ENCODE measurements around the gene LRRC57. TPM values are rescaled to one million over a fixed set of nuclear protein-coding genes. Genes with fewer than 3 reads are reported as not detected.

The LRRC57 gene
- polyA plus RNA-seq, 4 donors: 7.6 to 22.6 (median 13.3) TPM

GRCh38 chr15:42493679-42494078, 54.9 kb downstream of the LRRC57 start:
- Histone ChIP-seq H3K27me3 (ENCODE audit: control insufficient read depth in 3 of 3, insufficient read depth in 3 of 3, low read length in 3 of 3) (no peaks in the 10 kb centered on the region), H3K27ac (ENCODE audit: low read depth in 1 of 3, low read length in 2 of 3) (peak overlapping the region in 1 of 3 donors; percentile 90), H3K36me3 (ENCODE audit: control insufficient read depth in 3 of 3, insufficient read depth in 2 of 3, low read depth in 1 of 3, low read length in 3 of 3) (peaks cover 0 to 6% (median 0%) of the 10 kb centered on the region in 3 donors), H3K4me1 (ENCODE audit: control insufficient read depth in 3 of 3, insufficient read depth in 2 of 3, low read depth in 1 of 3, low read length in 2 of 3) (peaks cover 4 to 29% (median 8%) of the 10 kb centered on the region in 3 donors), H3K4me3 (ENCODE audit: low read depth in 1 of 3, low read length in 3 of 3) (no peak overlapping the region), H3K9me3 (ENCODE audit: control insufficient read depth in 2 of 2, insufficient read depth in 1 of 2, low read depth in 1 of 2, low read length in 1 of 2) (no peaks in the 10 kb centered on the region)
- 82 to 90% (median 85%) methylated on average over 1 of the region's 1 CpG for WGBS, 3 donors
- no peak for DNase-seq
- no peak for FAIRE-seq

GRCh38 chr15:42491539-42492225, 56.9 kb downstream of the LRRC57 start:
- WGBS, 3 donors: 71 to 84% (median 75%) methylated on average over 18 of the region's 18 CpGs
- DNase-seq (peak in 1 of 2 donors; percentile 70), FAIRE-seq (no peak)
- Histone ChIP-seq H3K4me1 (ENCODE audit: control insufficient read depth in 3 of 3, insufficient read depth in 2 of 3, low read depth in 1 of 3, low read length in 2 of 3) (peaks cover 2 to 12% (median 4%) of the 10 kb centered on the region in 3 donors), H3K27ac (ENCODE audit: low read depth in 1 of 3, low read length in 2 of 3) (peak overlapping the region; percentile 89 to 96 (median 96)), H3K4me3 (ENCODE audit: low read depth in 1 of 3, low read length in 3 of 3) (peak overlapping the region; percentile 34 to 98 (median 93)), H3K27me3 (ENCODE audit: control insufficient read depth in 3 of 3, insufficient read depth in 3 of 3, low read length in 3 of 3) (no peaks in the 10 kb centered on the region), H3K9me3 (ENCODE audit: control insufficient read depth in 2 of 2, insufficient read depth in 1 of 2, low read depth in 1 of 2, low read length in 1 of 2) (no peaks in the 10 kb centered on the region), H3K36me3 (ENCODE audit: control insufficient read depth in 3 of 3, insufficient read depth in 2 of 3, low read depth in 1 of 3, low read length in 3 of 3) (peaks cover 0 to 2% (median 0%) of the 10 kb centered on the region in 3 donors)

GRCh38 chr15:42490671-42491538, 57.7 kb downstream of the LRRC57 start, which contains the start of gene ZNF106:
Gene ZNF106, minus strand, starts transcription at chr15:42491141. Its CDS starts 18,852 bp downstream, at chr15:42472289.
- no peaks in the 10 kb centered on the region for H3K9me3 ChIP-seq (ENCODE audit: control insufficient read depth in 2 of 2, insufficient read depth in 1 of 2, low read depth in 1 of 2, low read length in 1 of 2)
- peak within 1 kb of the TSS; percentile 89 to 96 (median 96) for H3K27ac ChIP-seq (ENCODE audit: low read depth in 1 of 3, low read length in 2 of 3)
- DNase-seq (peak; percentile 93), FAIRE-seq (no peak)
- peaks cover 2 to 8% (median 4%) of the 10 kb centered on the region in 3 donors for H3K4me1 ChIP-seq (ENCODE audit: control insufficient read depth in 3 of 3, insufficient read depth in 2 of 3, low read depth in 1 of 3, low read length in 2 of 3)
- 0 to 1% (median 0%) methylated on average over 51 of the region's 51 CpGs for WGBS, 3 donors
- peak within 1 kb of the TSS; percentile 76 to 98 (median 93) for H3K4me3 ChIP-seq (ENCODE audit: low read depth in 1 of 3, low read length in 3 of 3)
- no peaks in the 10 kb centered on the region for H3K27me3 ChIP-seq (ENCODE audit: control insufficient read depth in 3 of 3, insufficient read depth in 3 of 3, low read length in 3 of 3)
- H3K36me3 ChIP-seq (ENCODE audit: control insufficient read depth in 3 of 3, insufficient read depth in 2 of 3, low read depth in 1 of 3, low read length in 3 of 3): peaks cover 0 to 6% (median 0%) of the 10 kb centered on the region in 3 donors

GRCh38 chr15:42490291-42490670, 58.3 kb downstream of the LRRC57 start:
- H3K36me3 ChIP-seq (ENCODE audit: control insufficient read depth in 3 of 3, insufficient read depth in 2 of 3, low read depth in 1 of 3, low read length in 3 of 3): peaks cover 0 to 6% (median 0%) of the 10 kb centered on the region in 3 donors
- H3K27ac ChIP-seq (ENCODE audit: low read depth in 1 of 3, low read length in 2 of 3): peak overlapping the region; percentile 89 to 96 (median 96)
- H3K27me3 ChIP-seq (ENCODE audit: control insufficient read depth in 3 of 3, insufficient read depth in 3 of 3, low read length in 3 of 3): no peaks in the 10 kb centered on the region
- H3K9me3 ChIP-seq (ENCODE audit: control insufficient read depth in 2 of 2, insufficient read depth in 1 of 2, low read depth in 1 of 2, low read length in 1 of 2): no peaks in the 10 kb centered on the region
- no peak for FAIRE-seq
- H3K4me1 ChIP-seq (ENCODE audit: control insufficient read depth in 3 of 3, insufficient read depth in 2 of 3, low read depth in 1 of 3, low read length in 2 of 3): peaks cover 2 to 8% (median 4%) of the 10 kb centered on the region in 3 donors
- WGBS, 3 donors: 2 to 3% (median 2%) methylated on average over 11 of the region's 11 CpGs
- DNase-seq: peak; percentile 45 to 61
- peak overlapping the region; percentile 76 to 98 (median 93) for H3K4me3 ChIP-seq (ENCODE audit: low read depth in 1 of 3, low read length in 3 of 3)

Other genes with a start within 250 kb of the LRRC57 start
- gene CAPN3, start 189.3 kb downstream of the LRRC57 start, polyA plus RNA-seq: 100 to 1,000 TPM in 1 of 4 donors, 10 to 100 TPM in 2, 1 to 10 TPM in 1; 5.2 to 248 (median 18.6) TPM
- 10 to 100 TPM in 3 of 4 donors, 1 to 10 TPM in 1; 8.3 to 29.4 (median 13.5) TPM for gene ZNF106, start 57.7 kb downstream of the LRRC57 start, polyA plus RNA-seq
- 100 to 1,000 TPM in 2 of 4 donors, 10 to 100 TPM in 2; 39.6 to 163 (median 113) TPM for gene SNAP23, start 53.2 kb downstream of the LRRC57 start, polyA plus RNA-seq
- gene HAUS2, start within 50 bp of the LRRC57 start, polyA plus RNA-seq: 10 to 100 TPM in 2 of 4 donors, 1 to 10 TPM in 2; 5.4 to 16.1 (median 12.7) TPM
- gene STARD9, start 26.8 kb upstream of the LRRC57 start, polyA plus RNA-seq: 1 to 10 TPM in 2 of 4 donors, under 1 TPM in 2; under 0.01 to 5.0 (median 1.9) TPM
- gene CDAN1, start 188.3 kb upstream of the LRRC57 start, polyA plus RNA-seq: 10 to 100 TPM in 1 of 4 donors, 1 to 10 TPM in 3; 3.1 to 17.1 (median 5.9) TPM

Data from small intestine (tissue), 7 donors.